Ovary (tissue), 9 donors: ENCODE measurements around the gene CACNA2D3. TPM values are rescaled to one million over a fixed set of nuclear protein-coding genes. Genes with fewer than 3 reads are reported as not detected.

Experiments
- DNase-seq, 5 donors: peaks; one replicate each; pipeline ENCODE4 v3.0.0-alpha.2; 2019 to 2020
- H3K27ac ChIP-seq, 2 donors: fragments of 200-600 bp; one replicate each; pipeline versions ENCODE4 v1.5.1 to v1.8.0; 2019 to 2022
- H3K27me3 ChIP-seq: fragments of 200-600 bp; one replicate; pipeline ENCODE4 v1.8.0; 2022
- H3K36me3 ChIP-seq: fragments of 200-600 bp; sonication (generic); one replicate; pipeline ENCODE4 v1.5.1; 2019
- H3K4me1 ChIP-seq: one replicate; pipeline ENCODE4 v1.8.1; 2013; ENCODE audit warnings: mild to moderate bottlenecking, moderate library complexity; ENCODE audit not compliant: insufficient read depth
- H3K4me3 ChIP-seq: fragments of 200-600 bp; sonication (generic); one replicate; pipeline ENCODE4 v1.5.1; 2017
- H3K9me3 ChIP-seq, 2 donors: fragments of 200-600 bp in 1 of 2; sonication (generic) in 1 of 2; one replicate each; pipeline versions ENCODE4 v1.5.1 to v1.8.1; 2013 to 2019; ENCODE audit warnings: mild to moderate bottlenecking in 1 of 2, moderate library complexity in 1 of 2
- CTCF ChIP-seq, 3 donors: fragments of 450-650 bp in 2 of 3; fragments of 200-600 bp in 1 of 3; IDR thresholded peaks; one replicate each; pipeline versions ENCODE4 v1.5.1 to v1.8.0; 2016 to 2022; ENCODE audit warnings: antibody characterized with exemption in 3 of 3, mild to moderate bottlenecking in 1 of 3
- EP300 ChIP-seq: sonication (generic); formaldehyde crosslinking; IDR thresholded peaks from one replicate; pipeline ENCODE4 v1.6.1; 2017; ENCODE audit warnings: antibody characterized with exemption
- POLR2A ChIP-seq: fragments of 450-650 bp; IDR thresholded peaks from one replicate; pipeline ENCODE4 v1.6.1; 2017; ENCODE audit warnings: antibody characterized with exemption, mild to moderate bottlenecking, moderate library complexity
- WGBS, 3 donors: extraction: QIAGEN DNeasy Blood & Tissue Kit in 1 of 3; methylation state at CpG; one replicate each; pipeline versions ENCODE4 v1.1.5 to v1.1.7; 2013 to 2017; 5-methylcytosine and 5-hydroxymethylcytosine counted together
- intact Hi-C, 4 donors: fragments of 100-400 bp; cut with DNase I; formaldehyde crosslinking; loops; one replicate each; pipeline versions ENCODE4 v1.11.0 to v1.15.1; 2022 to 2023
- polyA plus RNA-seq, 2 donors: library from polyadenylated mRNA; stranded (reverse); fragments of 200-250 nt in 1 of 2; fragments of 350-450 nt in 1 of 2; fragmentation: Illumina TruSeq in 1 of 2; extraction: RNeasy Lipid Tissue Mini Kit (QIAGEN cat#74804) in 1 of 2; gene quantifications; one replicate each; pipeline ENCODE4 v1.2.3, GENCODE V29; 2013 to 2014
- total RNA-seq, 7 donors: library from RNA; depleted of rRNA in 2 of 7; stranded (reverse); fragments of >200 nt in 2 of 7; fragmentation: NEBNext Ultra II Directional in 3 of 7; extraction: Animal tissue kit (Norgen Biotek cat#: 25700) in 3 of 7; gene quantifications; one replicate each; pipeline versions ENCODE4 v1.1.0 to v1.2.4, GENCODE V29; 2016 to 2023
- donor health status: DM: no; HTN: no; CAD: no; lungs with moderate emphysema.
- donor health status: DM: no; HTN: no; CAD: no.
- donor health status: Bipolar disorder and iron deficiency.
- donor health status: DM: yes; HTN: yes; CAD: no.
- donor health status: DM: no; HTN: no; CAD: no.
- donor health status: DM: yes; HTN: yes; CAD: no.

Gene CACNA2D3
- total and polyA plus RNA-seq, 9 donors = 2.0 to 10.1 (median 4.7) TPM

GRCh38 chr3:54168451-54168850 is 46.1 kb downstream of the CACNA2D3 start:
- no peaks in the 10 kb centered on the region for H3K36me3 ChIP-seq
- H3K9me3 ChIP-seq = no peaks in the 10 kb centered on the region
- no peaks in the 10 kb centered on the region for H3K4me1 ChIP-seq
- whole genome bisulfite sequencing, 3 donors = 85 to 96% (median 88%) methylated on average over 1 of the region's 1 CpG
- intact Hi-C loops = no loop called here
- no peak overlapping the region for H3K27ac ChIP-seq
- TF ChIP-seq CTCF (IDR thresholded peaks at IDR 0.05) = no peak
- no peak for TF ChIP-seq EP300
- TF ChIP-seq POLR2A = no peak
- no peaks in the 10 kb centered on the region for H3K27me3 ChIP-seq
- no peak for DNase-seq
- H3K4me3 ChIP-seq = no peak overlapping the region

GRCh38 chr3:54169524-54169923 is 47.2 kb downstream of the CACNA2D3 start:
- WGBS, 3 donors = 93 to 96% (median 96%) methylated on average over 7 of the region's 7 CpGs
- Histone ChIP-seq H3K27ac (no peak overlapping the region), H3K4me3 (no peak overlapping the region), H3K27me3 (no peaks in the 10 kb centered on the region), H3K9me3 (no peaks in the 10 kb centered on the region), H3K36me3 (no peaks in the 10 kb centered on the region), H3K4me1 (no peaks in the 10 kb centered on the region)
- TF ChIP-seq POLR2A = no peak
- TF ChIP-seq EP300 = no peak
- TF ChIP-seq CTCF (IDR thresholded peaks at IDR 0.05) = no peak
- no peak for DNase-seq
- intact Hi-C loops = no loop called here

GRCh38 chr3:54171509-54171908 is 49.2 kb downstream of the CACNA2D3 start:
- Histone ChIP-seq H3K9me3 (no peaks in the 10 kb centered on the region), H3K36me3 (no peaks in the 10 kb centered on the region), H3K4me1 (peaks cover 2% of the 10 kb centered on the region), H3K27me3 (no peaks in the 10 kb centered on the region), H3K4me3 (no peak overlapping the region), H3K27ac (no peak overlapping the region)
- TF ChIP-seq POLR2A (no peak), CTCF (IDR thresholded peaks at IDR 0.05) (no peak), EP300 (no peak)
- intact Hi-C loops = no loop called here
- no peak for DNase-seq
- WGBS, 3 donors = 70 to 93% (median 85%) methylated on average over 1 of the region's 1 CpG

- H3K9me3 ChIP-seq = no peaks in the 10 kb centered on the region
- no peak for TF ChIP-seq CTCF (IDR thresholded peaks at IDR 0.05)
- no peak for TF ChIP-seq POLR2A
- TF ChIP-seq EP300 = no peak
- no peaks in the 10 kb centered on the region for H3K27me3 ChIP-seq
- no peak for DNase-seq
- no peaks in the 10 kb centered on the region for H3K36me3 ChIP-seq
- H3K4me1 ChIP-seq = peaks cover 2% of the 10 kb centered on the region
- 93 to 95% (median 95%) methylated on average over 10 of the region's 10 CpGs for whole genome bisulfite sequencing, 3 donors
- no peak overlapping the region for H3K27ac ChIP-seq
- no peak overlapping the region for H3K4me3 ChIP-seq
- intact Hi-C loops = no loop called here
Observed at GRCh38 chr3:54171951-54172350, 49.6 kb downstream of the CACNA2D3 start.

- intact Hi-C loops = no loop called here
- Histone ChIP-seq H3K27ac (no peak overlapping the region), H3K9me3 (no peaks in the 10 kb centered on the region), H3K4me1 (peaks cover 2% of the 10 kb centered on the region), H3K4me3 (no peak overlapping the region), H3K36me3 (no peaks in the 10 kb centered on the region), H3K27me3 (no peaks in the 10 kb centered on the region)
- WGBS, 3 donors = 82 to 92% (median 89%) methylated on average over 3 of the region's 3 CpGs
- DNase-seq = no peak
- TF ChIP-seq EP300 (no peak), CTCF (IDR thresholded peaks at IDR 0.05) (no peak), POLR2A (no peak)
Observed at GRCh38 chr3:54173371-54173770, 51.0 kb downstream of the CACNA2D3 start.
